CD8-positive, alpha-beta memory T cell (primary cell): ENCODE measurements around the gene LRP1B. TPM values are rescaled to one million over a fixed set of nuclear protein-coding genes. Genes with fewer than 3 reads are reported as not detected.

ENCODE experiments used
- CTCF ChIA-PET: fragments of 350-600 bp; sonication (Branson Sonifier 250); formaldehyde crosslinking; loops from one replicate; lab custom pipeline; 2021; ENCODE audit warnings: antibody characterized with exemption; lab: Charles Lee
- POLR2A ChIA-PET: fragments of 350-600 bp; sonication (Branson Sonifier 250); formaldehyde crosslinking; loops from one replicate; lab custom pipeline; 2021; ENCODE audit warnings: antibody characterized with exemption; lab: Charles Lee
- DNase-seq, 5 donors: peaks; one replicate each; pipeline versions ENCODE4 v3.0.0 to v3.0.0-alpha.2; 2020 to 2022; ENCODE audit warnings: mixed read lengths in 1 of 5
- H3K27ac ChIP-seq: one replicate; pipeline ENCODE4 v1.7.0; 2013; ENCODE audit warnings: low read depth, mild to moderate bottlenecking, low read length, moderate library complexity
- H3K27me3 ChIP-seq: 2 replicates; pipeline ENCODE4 v1.7.0; 2013; ENCODE audit warnings: low read length, mild to moderate bottlenecking; ENCODE audit not compliant: insufficient read depth, poor library complexity, severe bottlenecking
- H3K36me3 ChIP-seq: 2 replicates; pipeline ENCODE4 v1.7.0; 2013; ENCODE audit warnings: mild to moderate bottlenecking, low read length, moderate library complexity; ENCODE audit not compliant: insufficient read depth
- H3K4me1 ChIP-seq: 2 replicates; pipeline ENCODE4 v1.7.0; 2013; ENCODE audit warnings: mild to moderate bottlenecking, low read length, moderate library complexity; ENCODE audit not compliant: insufficient read depth
- H3K4me3 ChIP-seq: 2 replicates; pipeline ENCODE4 v1.7.0; 2013; ENCODE audit warnings: mild to moderate bottlenecking, low read length
- H3K9me3 ChIP-seq: 2 replicates; pipeline ENCODE4 v1.7.0; 2013; ENCODE audit warnings: mild to moderate bottlenecking, low read length
- H3K27ac Mint-ChIP-seq, 8 donors: one replicate each; pipeline ENCODE4 v1.8.0; 2020 to 2021; ENCODE audit warnings: mixed read lengths in 8 of 8, mild to moderate bottlenecking in 6 of 8, inconsistent platforms in 3 of 8, moderate library complexity in 3 of 8
- H3K27me3 Mint-ChIP-seq, 2 donors: one replicate each; pipeline ENCODE4 v1.8.0; 2020 to 2021; ENCODE audit warnings: mixed read lengths in 2 of 2, mild to moderate bottlenecking in 1 of 2, moderate library complexity in 1 of 2
- H3K36me3 Mint-ChIP-seq, 3 donors: one replicate each; pipeline ENCODE4 v1.8.0; 2020 to 2021; ENCODE audit warnings: mixed read lengths in 3 of 3, inconsistent platforms in 1 of 3, mild to moderate bottlenecking in 1 of 3
- H3K4me1 Mint-ChIP-seq, 3 donors: one replicate each; pipeline ENCODE4 v1.8.0; 2020 to 2021; ENCODE audit warnings: mixed read lengths in 3 of 3, inconsistent platforms in 1 of 3, mild to moderate bottlenecking in 1 of 3
- H3K4me3 Mint-ChIP-seq, 7 donors: one replicate each; pipeline ENCODE4 v1.8.0; 2020 to 2021; ENCODE audit warnings: mixed read lengths in 7 of 7, mild to moderate bottlenecking in 6 of 7, moderate library complexity in 4 of 7, inconsistent platforms in 2 of 7
- H3K9me3 Mint-ChIP-seq, 5 donors: one replicate each; pipeline ENCODE4 v1.8.0; 2020 to 2022; ENCODE audit warnings: mixed read lengths in 5 of 5, mild to moderate bottlenecking in 3 of 5, moderate library complexity in 2 of 5, inconsistent platforms in 1 of 5
- polyA plus RNA-seq: library from polyadenylated mRNA; unstranded; fragments of 300-500 nt; fragmentation: Illumina TruSeq; gene quantifications from one replicate; pipeline ENCODE4 v1.2.3, GENCODE V29; 2021
- total RNA-seq, 2 experiments: library from RNA; stranded (reverse); gene quantifications; one replicate each; pipeline ENCODE4 v1.2.3, GENCODE V29; 2021

The LRP1B gene
- total and polyA plus RNA-seq, 3 experiments from 2014 or later = not detected

GRCh38 chr2:141701618-141702017, 429.2 kb downstream of the LRP1B start:
- CTCF ChIA-PET = no interaction called here
- Mint-ChIP-seq H3K36me3 (no peaks in the 10 kb centered on the region), H3K27me3 (no peaks in the 10 kb centered on the region), H3K27ac (no peak overlapping the region), H3K9me3 (peaks cover 0 to 28% (median 3%) of the 10 kb centered on the region in 5 donors), H3K4me3 (no peak overlapping the region), H3K4me1 (no peaks in the 10 kb centered on the region)
- Histone ChIP-seq H3K27me3 (no peaks in the 10 kb centered on the region), H3K27ac (no peak overlapping the region), H3K36me3 (no peaks in the 10 kb centered on the region), H3K9me3 (no peaks in the 10 kb centered on the region), H3K4me3 (no peak overlapping the region), H3K4me1 (no peaks in the 10 kb centered on the region)
- POLR2A ChIA-PET = no interaction called here
- no peak for DNase-seq

DNA sequence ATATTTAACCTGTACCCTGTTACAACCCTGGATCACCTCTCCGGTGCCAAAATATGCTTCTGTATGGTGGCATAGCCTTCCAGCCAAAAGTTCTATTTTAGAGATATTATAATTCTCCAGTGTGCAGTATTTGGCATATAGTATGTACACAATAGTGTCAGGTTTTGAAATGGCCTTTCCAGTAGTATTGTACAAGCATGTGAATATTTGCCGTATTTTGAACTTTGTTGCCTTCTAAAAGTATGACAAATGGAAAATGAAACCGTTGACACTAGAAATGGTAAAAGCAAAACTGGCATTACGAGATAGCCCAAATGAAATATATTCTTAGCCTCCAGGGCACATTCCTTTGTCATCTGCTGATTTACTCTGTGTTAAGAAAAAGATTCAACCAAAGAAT, 431.2 kb downstream of the LRP1B start:
- no peaks in the 10 kb centered on the region for H3K36me3 Mint-ChIP-seq
- Histone ChIP-seq H3K9me3 (no peaks in the 10 kb centered on the region), H3K4me3 (no peak overlapping the region), H3K36me3 (no peaks in the 10 kb centered on the region), H3K27me3 (no peaks in the 10 kb centered on the region), H3K27ac (no peak overlapping the region), H3K4me1 (no peaks in the 10 kb centered on the region)
- ChIA-PET POLR2A (no interaction called here), CTCF (interaction anchor here (0.6 kb wide), 1 partner anchor 790 kb away, joined by 3 read pairs; no protein-coding TSS in a partner anchor)
- no peaks in the 10 kb centered on the region for H3K27me3 Mint-ChIP-seq
- no peaks in the 10 kb centered on the region for H3K4me1 Mint-ChIP-seq
- H3K9me3 Mint-ChIP-seq = peaks cover 0 to 28% (median 4%) of the 10 kb centered on the region in 5 donors
- H3K4me3 Mint-ChIP-seq = no peak overlapping the region
- DNase-seq = no peak
- H3K27ac Mint-ChIP-seq = no peak overlapping the region

DNA sequence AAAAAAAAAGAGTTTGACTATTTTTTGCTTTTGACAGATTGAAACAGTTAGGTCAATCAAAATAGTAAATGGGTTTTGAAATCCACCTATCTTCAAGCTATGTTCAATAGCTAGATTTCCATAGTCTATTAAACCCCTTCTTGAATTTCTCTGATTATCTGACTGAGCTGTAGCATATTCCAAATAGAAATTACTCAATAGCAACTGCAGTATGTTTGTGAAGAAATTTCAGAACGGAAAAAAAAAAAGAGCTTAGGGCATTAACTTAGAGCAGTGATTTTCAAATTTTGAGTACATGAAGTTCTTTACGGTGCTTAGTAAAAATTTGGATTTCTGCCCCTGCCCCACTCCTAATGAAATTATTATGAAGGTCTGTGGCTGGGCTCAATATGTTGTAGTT, 432.3 kb downstream of the LRP1B start:
- Histone ChIP-seq H3K9me3 (no peaks in the 10 kb centered on the region), H3K4me1 (no peaks in the 10 kb centered on the region), H3K27ac (no peak overlapping the region), H3K4me3 (no peak overlapping the region), H3K36me3 (no peaks in the 10 kb centered on the region), H3K27me3 (no peaks in the 10 kb centered on the region)
- Mint-ChIP-seq H3K4me1 (no peaks in the 10 kb centered on the region), H3K36me3 (no peaks in the 10 kb centered on the region), H3K9me3 (peaks cover 0 to 24% (median 4%) of the 10 kb centered on the region in 5 donors), H3K4me3 (no peak overlapping the region), H3K27me3 (no peaks in the 10 kb centered on the region), H3K27ac (no peak overlapping the region)
- ChIA-PET POLR2A (no interaction called here), CTCF (no interaction called here)
- DNase-seq = no peak

DNA sequence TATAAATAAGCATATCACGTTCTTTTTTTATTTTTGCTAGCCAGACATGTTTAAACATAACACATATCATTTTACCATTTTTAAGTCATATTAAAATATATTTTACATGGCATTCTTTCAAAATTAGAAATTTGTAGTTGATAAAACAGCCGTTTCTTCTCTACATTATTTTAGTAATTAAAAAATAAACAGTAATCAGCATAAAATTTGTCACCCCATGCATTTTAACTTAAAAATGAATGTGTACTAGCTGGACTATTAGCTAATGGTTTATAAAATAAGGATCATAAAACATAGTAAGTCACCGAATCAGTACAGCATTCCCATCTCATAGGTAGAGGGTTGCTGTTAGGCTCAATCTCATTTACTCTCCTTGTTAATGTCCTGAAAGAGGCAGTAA, 433.8 kb downstream of the LRP1B start:
- no peaks in the 10 kb centered on the region for H3K36me3 ChIP-seq
- peaks cover 3% of the 10 kb centered on the region for H3K9me3 ChIP-seq
- no peak overlapping the region for H3K27ac ChIP-seq
- Mint-ChIP-seq H3K4me1 (no peaks in the 10 kb centered on the region), H3K9me3 (peaks cover 2 to 18% (median 3%) of the 10 kb centered on the region in 5 donors), H3K27me3 (no peaks in the 10 kb centered on the region), H3K27ac (no peak overlapping the region), H3K4me3 (no peak overlapping the region), H3K36me3 (no peaks in the 10 kb centered on the region)
- DNase-seq = no peak
- no peaks in the 10 kb centered on the region for H3K4me1 ChIP-seq
- H3K27me3 ChIP-seq = no peaks in the 10 kb centered on the region
- H3K4me3 ChIP-seq = no peak overlapping the region
- CTCF ChIA-PET = no interaction called here
- POLR2A ChIA-PET = no interaction called here

GRCh38 chr2:141694180-141694579, 436.6 kb downstream of the LRP1B start:
- Histone ChIP-seq H3K4me3 (no peak overlapping the region), H3K9me3 (peaks cover 3% of the 10 kb centered on the region), H3K27ac (no peak overlapping the region), H3K4me1 (no peaks in the 10 kb centered on the region), H3K36me3 (no peaks in the 10 kb centered on the region), H3K27me3 (no peaks in the 10 kb centered on the region)
- H3K27ac Mint-ChIP-seq = no peak overlapping the region
- ChIA-PET CTCF (no interaction called here), POLR2A (no interaction called here)
- peaks cover 0 to 23% (median 6%) of the 10 kb centered on the region in 5 donors for H3K9me3 Mint-ChIP-seq
- no peak overlapping the region for H3K4me3 Mint-ChIP-seq
- no peaks in the 10 kb centered on the region for H3K27me3 Mint-ChIP-seq
- DNase-seq = no peak
- H3K4me1 Mint-ChIP-seq = no peaks in the 10 kb centered on the region
- no peaks in the 10 kb centered on the region for H3K36me3 Mint-ChIP-seq

DNA sequence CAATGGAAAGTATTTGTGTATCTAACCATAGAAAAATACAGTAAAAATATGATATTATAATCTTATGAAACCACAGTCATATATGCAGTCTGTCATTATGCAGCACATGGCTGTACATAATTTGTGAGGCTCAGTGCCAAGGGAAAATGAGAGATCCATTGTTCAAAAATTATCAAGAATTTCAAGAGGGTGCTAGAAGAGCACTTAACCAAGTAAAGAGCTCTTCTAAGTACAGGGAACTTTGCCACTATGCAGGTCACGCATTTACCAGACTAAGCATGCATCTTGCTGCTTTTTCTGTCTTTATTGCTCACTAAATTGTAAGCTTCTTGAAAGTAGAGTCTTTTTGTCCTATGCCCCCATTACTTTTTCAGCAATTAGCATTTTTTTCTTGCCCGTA, 438.0 kb downstream of the LRP1B start:
- Histone ChIP-seq H3K27me3 (no peaks in the 10 kb centered on the region), H3K36me3 (no peaks in the 10 kb centered on the region), H3K27ac (no peak overlapping the region), H3K4me1 (no peaks in the 10 kb centered on the region), H3K9me3 (peaks cover 3% of the 10 kb centered on the region), H3K4me3 (no peak overlapping the region)
- H3K9me3 Mint-ChIP-seq = peaks cover 0 to 28% (median 6%) of the 10 kb centered on the region in 5 donors
- DNase-seq = no peak
- ChIA-PET CTCF (no interaction called here), POLR2A (no interaction called here)
- H3K36me3 Mint-ChIP-seq = no peaks in the 10 kb centered on the region
- H3K4me3 Mint-ChIP-seq = no peak overlapping the region
- H3K27ac Mint-ChIP-seq = no peak overlapping the region
- no peaks in the 10 kb centered on the region for H3K4me1 Mint-ChIP-seq
- H3K27me3 Mint-ChIP-seq = no peaks in the 10 kb centered on the region

GRCh38 chr2:141676139-141676538, 454.7 kb downstream of the LRP1B start:
- H3K27ac Mint-ChIP-seq = no peak overlapping the region
- ChIA-PET CTCF (no interaction called here), POLR2A (no interaction called here)
- H3K4me3 Mint-ChIP-seq = no peak overlapping the region
- Histone ChIP-seq H3K4me3 (no peak overlapping the region), H3K9me3 (no peaks in the 10 kb centered on the region), H3K36me3 (no peaks in the 10 kb centered on the region), H3K27me3 (no peaks in the 10 kb centered on the region), H3K27ac (no peak overlapping the region), H3K4me1 (no peaks in the 10 kb centered on the region)
- no peaks in the 10 kb centered on the region for H3K4me1 Mint-ChIP-seq
- no peak for DNase-seq
- H3K27me3 Mint-ChIP-seq = no peaks in the 10 kb centered on the region
- H3K36me3 Mint-ChIP-seq = no peaks in the 10 kb centered on the region
- H3K9me3 Mint-ChIP-seq = peaks cover 0 to 27% (median 3%) of the 10 kb centered on the region in 5 donors

DNA sequence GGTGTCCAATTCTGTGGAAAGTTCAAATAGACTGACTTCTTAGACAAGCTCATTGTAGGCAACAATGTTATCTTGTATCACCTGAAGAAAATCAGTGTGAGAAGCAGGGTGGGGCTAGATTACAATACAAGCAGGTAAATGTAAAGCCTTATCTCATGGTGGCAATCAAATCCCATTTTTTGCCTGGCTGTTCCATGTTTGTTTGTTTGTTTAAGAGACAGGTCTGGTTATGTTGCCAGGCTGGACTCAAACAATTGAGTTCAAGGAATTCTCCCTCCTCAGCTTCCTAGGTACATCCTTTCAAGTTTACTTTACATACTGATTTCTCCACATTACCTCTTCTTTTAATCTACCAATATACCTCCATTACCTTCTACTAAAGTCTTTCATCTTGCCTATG, 464.6 kb downstream of the LRP1B start:
- Mint-ChIP-seq H3K9me3 (peaks cover 4 to 34% (median 9%) of the 10 kb centered on the region in 5 donors), H3K4me1 (no peaks in the 10 kb centered on the region), H3K36me3 (no peaks in the 10 kb centered on the region), H3K4me3 (no peak overlapping the region), H3K27ac (no peak overlapping the region), H3K27me3 (no peaks in the 10 kb centered on the region)
- ChIA-PET CTCF (no interaction called here), POLR2A (no interaction called here)
- no peaks in the 10 kb centered on the region for H3K36me3 ChIP-seq
- H3K9me3 ChIP-seq = no peaks in the 10 kb centered on the region
- no peak overlapping the region for H3K27ac ChIP-seq
- no peaks in the 10 kb centered on the region for H3K27me3 ChIP-seq
- no peak for DNase-seq
- no peak overlapping the region for H3K4me3 ChIP-seq
- H3K4me1 ChIP-seq = no peaks in the 10 kb centered on the region

- no peaks in the 10 kb centered on the region for H3K4me1 Mint-ChIP-seq
- H3K36me3 ChIP-seq = no peaks in the 10 kb centered on the region
- ChIA-PET POLR2A (no interaction called here), CTCF (no interaction called here)
- no peak for DNase-seq
- H3K4me3 ChIP-seq = no peak overlapping the region
- H3K36me3 Mint-ChIP-seq = no peaks in the 10 kb centered on the region
- no peak overlapping the region for H3K27ac ChIP-seq
- H3K27ac Mint-ChIP-seq = no peak overlapping the region
- H3K9me3 ChIP-seq = no peaks in the 10 kb centered on the region
- H3K9me3 Mint-ChIP-seq = peaks cover 12 to 31% (median 13%) of the 10 kb centered on the region in 5 donors
- no peaks in the 10 kb centered on the region for H3K27me3 ChIP-seq
- no peak overlapping the region for H3K4me3 Mint-ChIP-seq
- no peaks in the 10 kb centered on the region for H3K27me3 Mint-ChIP-seq
- H3K4me1 ChIP-seq = no peaks in the 10 kb centered on the region
These were observed 470.6 kb downstream of the LRP1B start for GRCh38 chr2:141660232-141660631.
